Naive thymus-derived CD8-positive, alpha-beta T cell (primary cell): ENCODE results near the gene MBOAT7. TPM values are rescaled to one million over a fixed set of nuclear protein-coding genes. Genes with fewer than 3 reads are reported as not detected.
"Not testable (repeated sequence)": the region's sequence is repeated elsewhere in the genome, so short reads cannot be mapped to it uniquely, and the experiment has no call there.

ENCODE experiments used
- ATAC-seq, 2 donors: fragments of 150-1000 bp; cut with Tn5 transposase in 1 of 2; sonication (Bioruptor Pico), chemical (Tn5 transposase) in 1 of 2; 1 replicate in 1 of 2; 2 replicates in 1 of 2; pipeline ENCODE4 v1.10.0; 2021; ENCODE audit warnings: mild to moderate bottlenecking in 2 of 2, moderate library complexity in 2 of 2
- POLR2A ChIA-PET: fragments of 350-600 bp; sonication (Branson Sonifier 250); formaldehyde crosslinking; loops from one replicate; lab custom pipeline; 2021; ENCODE audit warnings: antibody characterized with exemption; lab: Charles Lee
- DNase-seq, 10 donors: peaks; one replicate each; pipeline versions ENCODE4 v3.0.0 to v3.0.0-alpha.2; 2020 to 2022
- H3K27ac Mint-ChIP-seq, 10 donors: one replicate each; pipeline ENCODE4 v1.8.0; 2020 to 2022; ENCODE audit warnings: mild to moderate bottlenecking in 10 of 10, mixed read lengths in 10 of 10, moderate library complexity in 4 of 10, inconsistent platforms in 1 of 10
- H3K27me3 Mint-ChIP-seq, 5 donors: one replicate each; pipeline ENCODE4 v1.8.0; 2021 to 2022; ENCODE audit warnings: mixed read lengths in 5 of 5
- H3K36me3 Mint-ChIP-seq, 3 donors: one replicate each; pipeline ENCODE4 v1.8.0; 2020 to 2022; ENCODE audit warnings: mixed read lengths in 3 of 3, mild to moderate bottlenecking in 2 of 3, inconsistent platforms in 1 of 3
- H3K4me1 Mint-ChIP-seq, 4 donors: one replicate each; pipeline ENCODE4 v1.8.0; 2021 to 2022; ENCODE audit warnings: mixed read lengths in 4 of 4
- H3K4me3 Mint-ChIP-seq, 10 donors: one replicate each; pipeline ENCODE4 v1.8.0; 2020 to 2022; ENCODE audit warnings: mild to moderate bottlenecking in 10 of 10, mixed read lengths in 10 of 10, moderate library complexity in 6 of 10, inconsistent platforms in 1 of 10
- H3K9me3 Mint-ChIP-seq, 9 donors: one replicate each; pipeline ENCODE4 v1.8.0; 2020 to 2022; ENCODE audit warnings: mixed read lengths in 9 of 9, mild to moderate bottlenecking in 3 of 9, inconsistent platforms in 1 of 9, moderate library complexity in 1 of 9
- polyA plus RNA-seq, 3 donors: library from polyadenylated mRNA; unstranded; fragments of 300-500 nt; fragmentation: Illumina TruSeq; gene quantifications; one replicate each; pipeline ENCODE4 v1.2.3, GENCODE V29; 2021
- total RNA-seq, 8 experiments: library from RNA in 2 of 8; stranded (reverse) in 2 of 8; gene quantifications; one replicate each; pipeline ENCODE4 v1.2.3 and lab custom pipeline; 2021 to 2026

Gene MBOAT7
- total and polyA plus RNA-seq, 5 experiments from 2014 or later: 11.9 to 36.1 (median 17.9) TPM

- peak overlapping the region in 1 of 10 donors; percentile 37 for H3K27ac Mint-ChIP-seq
- POLR2A ChIA-PET: no interaction called here
- H3K36me3 Mint-ChIP-seq: peaks cover 0 to 5% (median 0%) of the 10 kb centered on the region in 3 donors
- H3K4me1 Mint-ChIP-seq: peaks cover 2 to 12% (median 8%) of the 10 kb centered on the region in 4 donors
- no peak overlapping the region for H3K4me3 Mint-ChIP-seq
- H3K27me3 Mint-ChIP-seq: peaks cover 3 to 17% (median 6%) of the 10 kb centered on the region in 5 donors
- no peaks in the 10 kb centered on the region for H3K9me3 Mint-ChIP-seq
- DNase-seq (no peak), ATAC-seq (no peak)
These were observed 29.7 kb upstream of the MBOAT7 start for GRCh38 chr19:54218960-54219661.

- Mint-ChIP-seq H3K4me1 (peaks cover 2 to 8% (median 4%) of the 10 kb centered on the region in 4 donors), H3K27ac (no peak overlapping the region), H3K27me3 (peaks cover 0 to 8% (median 2%) of the 10 kb centered on the region in 5 donors), H3K4me3 (no peak overlapping the region), H3K36me3 (peaks cover 0 to 5% (median 0%) of the 10 kb centered on the region in 3 donors), H3K9me3 (no peaks in the 10 kb centered on the region)
- no peak for ATAC-seq
- POLR2A ChIA-PET: no interaction called here
- DNase-seq: no peak
These were observed 28.9 kb upstream of the MBOAT7 start for GRCh38 chr19:54218259-54218658.

GRCh38 chr19:54217517-54218247 is 28.3 kb upstream of the MBOAT7 start:
- H3K27me3 Mint-ChIP-seq, H3K4me3 Mint-ChIP-seq, H3K36me3 Mint-ChIP-seq, ATAC-seq, H3K4me1 Mint-ChIP-seq, DNase-seq, H3K9me3 Mint-ChIP-seq, POLR2A ChIA-PET: not testable (repeated sequence)
- peak overlapping the region in 1 of 10 donors; percentile 71 for H3K27ac Mint-ChIP-seq

GRCh38 chr19:54216869-54217268 is 27.5 kb upstream of the MBOAT7 start:
- peaks cover 0 to 4% (median 2%) of the 10 kb centered on the region in 4 donors for H3K4me1 Mint-ChIP-seq
- no peak overlapping the region for H3K4me3 Mint-ChIP-seq
- H3K27me3 Mint-ChIP-seq: peaks cover 0 to 4% (median 0%) of the 10 kb centered on the region in 5 donors
- H3K27ac Mint-ChIP-seq: no peak overlapping the region
- DNase-seq: no peak
- H3K36me3 Mint-ChIP-seq: peaks cover 0 to 5% (median 0%) of the 10 kb centered on the region in 3 donors
- POLR2A ChIA-PET: no interaction called here
- ATAC-seq: no peak
- H3K9me3 Mint-ChIP-seq: no peaks in the 10 kb centered on the region

GRCh38 chr19:54214734-54215133 is 25.4 kb upstream of the MBOAT7 start:
- H3K36me3 Mint-ChIP-seq, ATAC-seq, DNase-seq, H3K27ac Mint-ChIP-seq, H3K9me3 Mint-ChIP-seq, H3K27me3 Mint-ChIP-seq, H3K4me3 Mint-ChIP-seq, POLR2A ChIA-PET: not testable (repeated sequence)
- H3K4me1 Mint-ChIP-seq: peaks cover 12 to 21% (median 17%) of the 10 kb centered on the region in 4 donors

- H3K9me3 Mint-ChIP-seq, H3K36me3 Mint-ChIP-seq, H3K27me3 Mint-ChIP-seq, H3K27ac Mint-ChIP-seq, POLR2A ChIA-PET, H3K4me3 Mint-ChIP-seq, ATAC-seq, DNase-seq: not testable (repeated sequence)
- peaks cover 13 to 27% (median 22%) of the 10 kb centered on the region in 4 donors for H3K4me1 Mint-ChIP-seq
These were observed 24.8 kb upstream of the MBOAT7 start for GRCh38 chr19:54214217-54214616.

GRCh38 chr19:54211235-54211634 is 21.9 kb upstream of the MBOAT7 start:
- POLR2A ChIA-PET: interaction anchor here (0.7 to 2.5 kb wide), 4 partner anchors 10 to 338 kb away, joined by 3 to 15 read pairs (median 6); partner anchors contain the start of genes MBOAT7 and RPS9
- Mint-ChIP-seq H3K9me3 (no peaks in the 10 kb centered on the region), H3K4me3 (peak overlapping the region in 9 of 10 donors; percentile 15 to 73 (median 56)), H3K4me1 (peaks cover 24 to 54% (median 51%) of the 10 kb centered on the region in 4 donors), H3K27ac (peak overlapping the region; percentile 34 to 93 (median 84)), H3K36me3 (peaks cover 0 to 28% (median 3%) of the 10 kb centered on the region in 3 donors), H3K27me3 (no peaks in the 10 kb centered on the region)
- DNase-seq (no peak), ATAC-seq (no peak)

- Mint-ChIP-seq H3K9me3 (no peaks in the 10 kb centered on the region), H3K4me1 (peaks cover 27 to 66% (median 63%) of the 10 kb centered on the region in 4 donors), H3K36me3 (peaks cover 0 to 41% (median 11%) of the 10 kb centered on the region in 3 donors), H3K27me3 (no peaks in the 10 kb centered on the region), H3K4me3 (peak overlapping the region; percentile 30 to 81 (median 68)), H3K27ac (peak overlapping the region; percentile 25 to 93 (median 84))
- POLR2A ChIA-PET: interaction anchor here (2.1 to 2.5 kb wide), 3 partner anchors 9 to 21 kb away, joined by 8 to 15 read pairs (median 8); partner anchors contain the start of genes MBOAT7, RPS9 and TSEN34
- ATAC-seq (no peak), DNase-seq (no peak)
These were observed 20.6 kb upstream of the MBOAT7 start for GRCh38 chr19:54209811-54210494.

GRCh38 chr19:54209058-54209810 is 19.9 kb upstream of the MBOAT7 start:
- no peaks in the 10 kb centered on the region for H3K9me3 Mint-ChIP-seq
- peaks cover 0 to 48% (median 12%) of the 10 kb centered on the region in 3 donors for H3K36me3 Mint-ChIP-seq
- ATAC-seq (no peak), DNase-seq (no peak)
- POLR2A ChIA-PET: interaction anchor here (1.4 to 2.5 kb wide), 4 partner anchors 8 to 240 kb away, joined by 5 to 15 read pairs (median 8); partner anchors contain the start of genes LENG8, MBOAT7, RPS9 and TSEN34
- no peaks in the 10 kb centered on the region for H3K27me3 Mint-ChIP-seq
- H3K27ac Mint-ChIP-seq: peak overlapping the region in 8 of 10 donors; percentile 15 to 89 (median 68)
- H3K4me3 Mint-ChIP-seq: peak overlapping the region in 8 of 10 donors; percentile 2 to 81 (median 46)
- peaks cover 29 to 74% (median 69%) of the 10 kb centered on the region in 4 donors for H3K4me1 Mint-ChIP-seq

GRCh38 chr19:54208784-54209057 is 19.3 kb upstream of the MBOAT7 start:
- POLR2A ChIA-PET: interaction anchor here (1.4 to 2.1 kb wide), 3 partner anchors 17 to 240 kb away, joined by 5 to 8 read pairs (median 7); partner anchors contain the start of genes LENG8 and TSEN34

GRCh38 chr19:54207983-54208783 is 18.8 kb upstream of the MBOAT7 start:
- H3K27ac Mint-ChIP-seq: peak overlapping the region; percentile 19 to 89 (median 64)
- ATAC-seq (peak; percentile 4 to 46), DNase-seq (peak in 9 of 10 donors; percentile 21 to 72 (median 45))
- no peaks in the 10 kb centered on the region for H3K9me3 Mint-ChIP-seq
- POLR2A ChIA-PET: interaction anchor here (0.9 to 1.4 kb wide), 3 partner anchors 17 to 241 kb away, joined by 3 to 7 read pairs (median 5); partner anchors contain the start of genes LENG8 and TSEN34
- no peaks in the 10 kb centered on the region for H3K27me3 Mint-ChIP-seq
- H3K4me1 Mint-ChIP-seq: peaks cover 29 to 84% (median 77%) of the 10 kb centered on the region in 4 donors
- peak overlapping the region; percentile 22 to 74 (median 43) for H3K4me3 Mint-ChIP-seq
- H3K36me3 Mint-ChIP-seq: peaks cover 0 to 58% (median 13%) of the 10 kb centered on the region in 3 donors

More at GRCh38 chr19:54208784-54209057, 19.3 kb upstream of the MBOAT7 start:
- H3K9me3 Mint-ChIP-seq: no peaks in the 10 kb centered on the region
- peaks cover 29 to 79% (median 72%) of the 10 kb centered on the region in 4 donors for H3K4me1 Mint-ChIP-seq
- no peak for ATAC-seq
- no peaks in the 10 kb centered on the region for H3K27me3 Mint-ChIP-seq
- H3K4me3 Mint-ChIP-seq: peak overlapping the region in 8 of 10 donors; percentile 19 to 74 (median 45)
- H3K36me3 Mint-ChIP-seq: peaks cover 0 to 53% (median 12%) of the 10 kb centered on the region in 3 donors
- H3K27ac Mint-ChIP-seq: peak overlapping the region in 6 of 10 donors; percentile 15 to 86 (median 58)
- DNase-seq: no peak
